ENCODE data around the gene ITGBL1. TPM values are rescaled to one million over a fixed set of nuclear protein-coding genes. Genes with fewer than 3 reads are reported as not detected.

Gene ITGBL1
- total and polyA plus RNA-seq, 2 experiments from 2014 or later = 332 to 462 TPM

DNA sequence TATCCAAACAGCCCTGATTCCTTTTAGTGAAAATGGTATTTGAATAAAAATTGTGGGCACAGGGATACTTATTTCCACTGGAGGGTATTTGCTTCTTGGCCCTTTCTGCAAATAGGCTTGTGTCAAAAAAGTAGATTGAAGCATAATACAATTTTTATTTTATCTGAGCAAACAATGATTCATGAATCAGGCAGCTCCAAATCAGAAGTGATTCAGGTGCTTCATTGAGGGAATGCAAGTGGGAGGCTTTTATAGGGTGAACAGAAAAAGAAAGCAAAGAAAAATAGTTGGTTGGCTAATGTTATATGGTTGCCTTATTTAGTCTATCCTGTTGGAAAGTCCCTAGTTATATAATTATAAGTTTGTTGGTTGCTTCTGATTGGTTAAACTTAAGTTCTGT is 117.9 kb downstream of the ITGBL1 start:
- in situ Hi-C loops (cut with MboI) = no loop called here
- no peak overlapping the region for H3K4me2 ChIP-seq (ENCODE audit: unreplicated experiment)
- H3K9me3 ChIP-seq (ENCODE audit: low read depth) = no peaks in the 10 kb centered on the region
- H3K36me3 ChIP-seq (ENCODE audit: low read depth) = peaks cover 5% of the 10 kb centered on the region; the same call in 1 of the 2 replicates
- H3F3A ChIP-seq (ENCODE audit: insufficient read depth) = 0 out of 2 replicates have a peak, but pooled peaks cover 15% of the 10 kb centered on the region
- no peak overlapping the region for H3K27ac ChIP-seq
- DNase-seq = peak; percentile 14
- H3K9ac ChIP-seq = no peak overlapping the region
- peaks cover 78% of the 10 kb centered on the region for H3K79me2 ChIP-seq (ENCODE audit: insufficient read depth)
- TF ChIP-seq EZH2phosphoT487 (IDR thresholded peaks at IDR 0.05; ENCODE audit: insufficient read depth, low read depth) = no peak
- no peak for TF ChIP-seq EZH2 (IDR thresholded peaks at IDR 0.05; ENCODE audit: insufficient read depth, poor library complexity, severe bottlenecking)
- H2AFZ ChIP-seq = no peak overlapping the region
- no peak overlapping the region for H3K4me3 ChIP-seq
- H4K20me1 ChIP-seq (ENCODE audit: insufficient read depth) = 0 out of 2 replicates have a peak, but pooled peaks cover 6% of the 10 kb centered on the region
- no peaks in the 10 kb centered on the region for H3K27me3 ChIP-seq (replicated peaks; ENCODE audit: insufficient read depth)
- peaks cover 16% of the 10 kb centered on the region for H3K4me1 ChIP-seq (ENCODE audit: insufficient read depth)
- H3K9me2 ChIP-seq (ENCODE audit: insufficient read depth) = no peaks in the 10 kb centered on the region

DNA sequence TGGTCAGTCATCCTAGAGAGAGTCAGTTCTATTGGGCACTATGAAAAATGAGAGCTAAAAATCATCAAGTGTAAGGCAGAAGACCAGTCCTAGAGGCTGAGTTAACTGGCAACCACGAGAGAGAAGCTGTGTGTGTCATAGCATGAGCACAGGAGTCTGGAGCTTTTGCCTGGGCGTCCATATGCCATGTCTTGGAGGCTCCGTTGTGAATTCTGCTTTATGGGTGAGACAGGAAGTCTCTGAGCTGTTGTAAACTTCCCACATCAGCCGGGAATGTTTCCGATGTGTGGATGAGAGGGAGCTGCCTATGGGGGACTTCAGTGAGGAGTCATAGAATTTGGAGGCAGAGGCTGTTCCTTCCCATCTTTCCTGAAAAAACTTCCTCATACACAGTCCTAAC is 120.0 kb downstream of the ITGBL1 start:
- H4K20me1 ChIP-seq (ENCODE audit: insufficient read depth) = 0 out of 2 replicates have a peak, but pooled peaks cover 6% of the 10 kb centered on the region
- H3K27me3 ChIP-seq (replicated peaks; ENCODE audit: insufficient read depth) = no peaks in the 10 kb centered on the region
- TF ChIP-seq EZH2phosphoT487 (IDR thresholded peaks at IDR 0.05; ENCODE audit: insufficient read depth, low read depth) = no peak
- TF ChIP-seq EZH2 (IDR thresholded peaks at IDR 0.05; ENCODE audit: insufficient read depth, poor library complexity, severe bottlenecking) = no peak
- H3K4me3 ChIP-seq = no peak overlapping the region
- H3K9me2 ChIP-seq (ENCODE audit: insufficient read depth) = no peaks in the 10 kb centered on the region
- 0 out of 2 replicates have a peak, but pooled peaks cover 15% of the 10 kb centered on the region for H3F3A ChIP-seq (ENCODE audit: insufficient read depth)
- peak; percentile 18 for DNase-seq
- H3K4me1 ChIP-seq (ENCODE audit: insufficient read depth) = peaks cover 31% of the 10 kb centered on the region
- in situ Hi-C loops (cut with MboI) = no loop called here
- WGBS, 2 experiments (ENCODE audit: low coverage in 1 of 2, low lambda C conversion rate in 2 of 2, missing lambda C conversion rate in 2 of 2) = 68 to 70% methylated on average over 5 of the region's 5 CpGs
- no peaks in the 10 kb centered on the region for H3K9me3 ChIP-seq (ENCODE audit: low read depth)
- no peak overlapping the region for H3K4me2 ChIP-seq (ENCODE audit: unreplicated experiment)
- no peak overlapping the region for H2AFZ ChIP-seq
- peaks cover 5% of the 10 kb centered on the region; the same call in 1 of the 2 replicates for H3K36me3 ChIP-seq (ENCODE audit: low read depth)
- no peak overlapping the region for H3K27ac ChIP-seq
- H3K79me2 ChIP-seq (ENCODE audit: insufficient read depth) = peaks cover 74% of the 10 kb centered on the region
- no peak overlapping the region for H3K9ac ChIP-seq

DNA sequence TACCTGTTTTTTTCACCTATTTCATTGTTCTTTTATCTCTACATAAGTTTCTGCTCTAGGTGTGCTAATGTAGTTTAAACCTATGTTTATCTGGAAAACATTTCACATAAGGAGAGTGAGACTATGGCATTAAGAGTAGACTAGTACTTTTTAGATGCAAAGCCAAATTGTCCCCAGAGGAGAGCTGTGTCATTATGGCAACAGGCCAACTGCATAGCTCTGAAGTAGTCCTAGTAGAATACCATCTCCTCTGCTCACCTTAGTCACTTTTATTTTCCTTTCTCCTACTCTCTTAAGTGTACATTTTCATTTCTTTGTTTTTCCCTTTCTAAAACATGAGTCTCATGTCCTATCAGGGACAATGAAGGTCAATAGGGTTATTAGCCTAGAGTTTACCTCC is 123.1 kb downstream of the ITGBL1 start:
- TF ChIP-seq EZH2phosphoT487 (IDR thresholded peaks at IDR 0.05; ENCODE audit: insufficient read depth, low read depth) (no peak), EZH2 (IDR thresholded peaks at IDR 0.05; ENCODE audit: insufficient read depth, poor library complexity, severe bottlenecking) (no peak)
- 0 out of 2 replicates have a peak, but pooled peaks cover 15% of the 10 kb centered on the region for H3F3A ChIP-seq (ENCODE audit: insufficient read depth)
- peak; percentile 56 for DNase-seq
- in situ Hi-C loops (cut with MboI) = no loop called here
- H3K9me2 ChIP-seq (ENCODE audit: insufficient read depth) = no peaks in the 10 kb centered on the region
- peaks cover 56% of the 10 kb centered on the region for H3K79me2 ChIP-seq (ENCODE audit: insufficient read depth)
- H3K27me3 ChIP-seq (replicated peaks; ENCODE audit: insufficient read depth) = no peaks in the 10 kb centered on the region
- H3K4me1 ChIP-seq (ENCODE audit: insufficient read depth) = peaks cover 25% of the 10 kb centered on the region
- no peak overlapping the region for H3K27ac ChIP-seq
- no peak overlapping the region for H3K9ac ChIP-seq
- no peaks in the 10 kb centered on the region for H3K9me3 ChIP-seq (ENCODE audit: low read depth)
- H3K36me3 ChIP-seq (ENCODE audit: low read depth) = peaks cover 12% of the 10 kb centered on the region
- no peak overlapping the region for H2AFZ ChIP-seq
- peaks cover 8% of the 10 kb centered on the region; the same call in 1 of the 2 replicates for H4K20me1 ChIP-seq (ENCODE audit: insufficient read depth)
- no peak overlapping the region for H3K4me2 ChIP-seq (ENCODE audit: unreplicated experiment)
- no peak overlapping the region for H3K4me3 ChIP-seq

DNA sequence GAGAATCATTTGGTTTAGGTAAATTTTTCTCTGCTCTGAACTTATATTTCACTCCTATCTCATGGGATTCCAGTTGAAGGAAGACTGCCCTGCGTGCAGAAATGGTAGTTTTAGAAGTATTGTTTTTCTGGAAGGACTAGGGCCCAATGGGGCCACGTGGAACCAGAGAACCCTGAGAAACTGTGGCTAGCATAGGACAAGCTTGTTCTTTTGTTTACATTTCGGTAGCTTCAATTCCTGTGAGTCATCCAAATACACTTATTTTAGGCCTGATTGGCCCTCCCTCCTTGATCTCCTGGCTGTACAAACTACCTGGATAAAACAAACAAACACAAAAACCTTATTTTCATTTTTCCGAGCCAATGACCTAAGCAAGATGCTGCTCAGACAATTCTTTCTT is 124.0 kb downstream of the ITGBL1 start:
- Histone ChIP-seq H3K4me1 (ENCODE audit: insufficient read depth) (peaks cover 18% of the 10 kb centered on the region), H3K9me2 (ENCODE audit: insufficient read depth) (no peaks in the 10 kb centered on the region), H3K36me3 (ENCODE audit: low read depth) (peaks cover 13% of the 10 kb centered on the region), H3K4me2 (ENCODE audit: unreplicated experiment) (no peak overlapping the region), H3K9ac (no peak overlapping the region), H3K79me2 (ENCODE audit: insufficient read depth) (peaks cover 51% of the 10 kb centered on the region), H3K27ac (no peak overlapping the region), H3K27me3 (replicated peaks; ENCODE audit: insufficient read depth) (no peaks in the 10 kb centered on the region), H2AFZ (no peak overlapping the region), H4K20me1 (ENCODE audit: insufficient read depth) (peaks cover 5% of the 10 kb centered on the region; the same call in 1 of the 2 replicates), H3K4me3 (no peak overlapping the region), H3K9me3 (ENCODE audit: low read depth) (no peaks in the 10 kb centered on the region), H3F3A (ENCODE audit: insufficient read depth) (peaks cover 13% of the 10 kb centered on the region; the same call in 1 of the 2 replicates)
- in situ Hi-C loops (cut with MboI) = no loop called here
- TF ChIP-seq EZH2 (IDR thresholded peaks at IDR 0.05; ENCODE audit: insufficient read depth, poor library complexity, severe bottlenecking) (no peak), EZH2phosphoT487 (IDR thresholded peaks at IDR 0.05; ENCODE audit: insufficient read depth, low read depth) (no peak)
- no peak for DNase-seq
- WGBS, 2 experiments (ENCODE audit: low coverage in 1 of 2, low lambda C conversion rate in 2 of 2, missing lambda C conversion rate in 2 of 2) = 81 to 88% methylated on average over 4 of the region's 4 CpGs

DNA sequence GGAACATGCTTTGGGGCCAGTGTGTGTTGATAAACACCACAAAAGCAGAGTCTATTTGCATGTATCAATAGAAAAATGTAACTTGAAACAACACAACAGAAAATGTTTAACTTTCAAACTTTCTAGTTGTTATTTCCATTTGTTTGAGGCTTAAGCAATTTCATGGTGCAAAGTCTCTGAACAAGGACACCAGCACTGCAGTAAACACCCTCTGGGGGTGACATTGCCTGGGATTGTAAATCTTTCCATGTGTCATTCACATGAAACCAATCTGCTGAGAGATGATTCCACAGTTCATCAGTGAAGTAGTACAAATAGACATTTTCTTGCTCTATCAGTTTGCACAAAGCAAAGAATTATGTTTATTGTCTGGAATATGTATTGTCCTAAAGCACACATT is 124.5 kb downstream of the ITGBL1 start:
- no peak overlapping the region for H3K27ac ChIP-seq
- H3K4me3 ChIP-seq = no peak overlapping the region
- no peaks in the 10 kb centered on the region for H3K27me3 ChIP-seq (replicated peaks; ENCODE audit: insufficient read depth)
- in situ Hi-C loops (cut with MboI) = no loop called here
- peaks cover 18% of the 10 kb centered on the region for H3K4me1 ChIP-seq (ENCODE audit: insufficient read depth)
- H2AFZ ChIP-seq = no peak overlapping the region
- TF ChIP-seq EZH2phosphoT487 (IDR thresholded peaks at IDR 0.05; ENCODE audit: insufficient read depth, low read depth) (no peak), EZH2 (IDR thresholded peaks at IDR 0.05; ENCODE audit: insufficient read depth, poor library complexity, severe bottlenecking) (no peak)
- peaks cover 47% of the 10 kb centered on the region for H3K79me2 ChIP-seq (ENCODE audit: insufficient read depth)
- no peak overlapping the region for H3K9ac ChIP-seq
- H3K9me2 ChIP-seq (ENCODE audit: insufficient read depth) = no peaks in the 10 kb centered on the region
- peaks cover 7% of the 10 kb centered on the region; the same call in 1 of the 2 replicates for H3F3A ChIP-seq (ENCODE audit: insufficient read depth)
- DNase-seq = no peak
- peaks cover 18% of the 10 kb centered on the region for H3K36me3 ChIP-seq (ENCODE audit: low read depth)
- H4K20me1 ChIP-seq (ENCODE audit: insufficient read depth) = peaks cover 5% of the 10 kb centered on the region; the same call in 1 of the 2 replicates
- no peaks in the 10 kb centered on the region for H3K9me3 ChIP-seq (ENCODE audit: low read depth)
- no peak overlapping the region for H3K4me2 ChIP-seq (ENCODE audit: unreplicated experiment)
